GM12878 (cell line): Measurements from ENCODE around the gene CCDC178. TPM values are rescaled to one million over a fixed set of nuclear protein-coding genes. Genes with fewer than 3 reads are reported as not detected.

ENCODE experiments used
- BACH1 ChIP-seq: fragments of 450-650 bp; IDR thresholded peaks from 2 replicates; pipeline ENCODE4 v1.6.1; 2017; ENCODE audit warnings: mild to moderate bottlenecking, borderline replicate concordance
- MTA3 ChIP-seq: IDR thresholded peaks from 2 replicates; pipeline ENCODE4 v1.6.1; 2012; ENCODE audit warnings: low read length, inconsistent platforms, borderline replicate concordance
- NR2C2 ChIP-seq: IDR thresholded peaks from 2 replicates; pipeline ENCODE4 v1.6.1; 2011; ENCODE audit warnings: borderline replicate concordance, low read depth; ENCODE audit not compliant: control insufficient read depth, insufficient read length
- ZBTB11 ChIP-seq: fragments of 450-650 bp; formaldehyde crosslinking; IDR thresholded peaks from 2 replicates; pipeline ENCODE4 v1.5.0; 2022; ENCODE audit warnings: mild to moderate bottlenecking, missing genetic modification characterization
- ZNF274 ChIP-seq: IDR thresholded peaks from one replicate; pipeline ENCODE4 v1.8.0; 2011; ENCODE audit not compliant: insufficient read length, insufficient read depth
- ZNF687 ChIP-seq: fragments of 450-650 bp; IDR thresholded peaks from 2 replicates; pipeline ENCODE4 v1.6.1; 2017; ENCODE audit warnings: mild to moderate bottlenecking, moderate library complexity
- polyA plus RNA-seq, 11 experiments: library from polyadenylated mRNA; depleted of rRNA in 4 of 11; unstranded in 6 of 11; stranded (reverse) in 5 of 11; fragments of >200 nt; fragmentation: Nextera tagmentation in 4 of 11; fragmentation: Illumina TruSeq in 1 of 11; extraction: Ambion mirVana in 4 of 11; extraction: Trizol in 1 of 11; gene quantifications; 1 replicate in 1 of 11; 2 replicates in 10 of 11; pipeline versions ENCODE4 v1.2.1 to v1.2.3, GENCODE V29; 2011 to 2016; ENCODE audit warnings: inconsistent platforms in 2 of 11, missing spikeins in 2 of 11, low read depth in 1 of 11
- total RNA-seq, 4 experiments: library from RNA; depleted of rRNA in 3 of 4; stranded (reverse); fragments of >200 nt in 3 of 4; fragmentation: Illumina TruSeq in 1 of 4; extraction: Trizol in 1 of 4; gene quantifications; 2 replicates each; pipeline versions ENCODE4 v1.2.1 to v1.2.3, GENCODE V29; 2013 to 2021

The CCDC178 gene
- total and polyA plus RNA-seq, 10 of the 15 experiments (the other 5 are each of a cell fraction or from before 2014, with no cell fraction given), result 0.04 TPM; not detected in 9

GRCh38 chr18:33123862-33124518, 316.5 kb downstream of the CCDC178 start (continued):
- no peak for TF ChIP-seq ZNF274
- no peak for TF ChIP-seq ZBTB11 (CRISPR knock-in tag)
- TF ChIP-seq BACH1, result no peak
- TF ChIP-seq ZNF687, result no peak
- TF ChIP-seq MTA3, result no peak
- no peak for TF ChIP-seq NR2C2
